GM12878 (cell line): ENCODE data around the gene CEP68. TPM values are rescaled to one million over a fixed set of nuclear protein-coding genes. Genes with fewer than 3 reads are reported as not detected.
A peak's percentile ranks its signal among the peaks of the same experiment; 100 is the strongest.

Source experiments
- ATAC-seq: fragments of 200-7000 bp; cut with Tn5 transposase; 3 replicates; pipeline ENCODE4 v1.9.1; 2020; ENCODE audit warnings: mild to moderate bottlenecking, moderate library complexity
- BruUV-seq: library from RNA; stranded (reverse); fragments of 400-500 nt; replicated peaks from 2 replicates; lab custom pipeline; 2021; lab: Mats Ljungman, UMichigan
- CTCF ChIA-PET: fragments of 300-600 bp; sonication (Branson Sonifier 250); formaldehyde crosslinking; extraction: SDS; loops from one replicate; lab custom pipeline; 2021; ENCODE audit warnings: inconsistent platforms; lab: Yijun Ruan, JAX
- POLR2A ChIA-PET: fragments of 350-600 bp; formaldehyde crosslinking; extraction: SDS; loops from one replicate; lab custom pipeline; 2021; ENCODE audit warnings: inconsistent platforms; lab: Charles Lee
- RAD21 ChIA-PET: fragments of 300-600 bp; sonication (Branson Sonifier 250); formaldehyde crosslinking; loops from one replicate; lab custom pipeline; 2023; ENCODE audit warnings: antibody characterized with exemption; ENCODE audit not compliant: unreplicated experiment; lab: Charles Lee
- SMC1A ChIA-PET: fragments of 300-600 bp; sonication (Branson Sonifier 250); formaldehyde crosslinking; loops from one replicate; lab custom pipeline; 2023; ENCODE audit not compliant: unreplicated experiment, uncharacterized antibody; lab: Charles Lee
- DNase-seq: peaks from one replicate; pipeline ENCODE4 v3.0.0-alpha.2; 2011; ENCODE audit warnings: low read depth, low spot score
- FAIRE-seq: peaks from 3 replicates; lab custom pipeline; 2011; peaks lifted over from hg19 to GRCh38; lab: Jason Lieb, UNC
- H2AFZ ChIP-seq: 2 replicates; pipeline ENCODE4 v1.6.0; 2011; ENCODE audit warnings: low read depth, low read length, control low read depth; ENCODE audit not compliant: control insufficient read depth
- H3K27ac ChIP-seq: 2 replicates; pipeline ENCODE4 v1.5.1; 2011; ENCODE audit warnings: control low read depth; ENCODE audit not compliant: control insufficient read depth, insufficient read depth
- H3K27me3 ChIP-seq, 2 experiments: replicated peaks in 1 of 2; 2 replicates each; pipeline versions ENCODE4 v1.6.0 to v1.6.1; 2011; ENCODE audit warnings: low read length in 1 of 2; ENCODE audit not compliant: control insufficient read depth in 2 of 2, insufficient read depth in 2 of 2
- H3K36me3 ChIP-seq, 2 experiments: 2 replicates each; pipeline ENCODE4 v1.5.1; 2011; ENCODE audit warnings: low read length in 1 of 2; ENCODE audit not compliant: control insufficient read depth in 2 of 2, insufficient read depth in 2 of 2
- H3K4me1 ChIP-seq: 2 replicates; pipeline ENCODE4 v1.6.1; 2011; ENCODE audit warnings: mild to moderate bottlenecking, low read length, moderate library complexity, mixed read lengths; ENCODE audit not compliant: control insufficient read depth, insufficient read depth
- H3K4me2 ChIP-seq: 2 replicates; pipeline ENCODE4 v1.6.0; 2011; ENCODE audit warnings: control low read depth; ENCODE audit not compliant: control insufficient read depth, insufficient read depth
- H3K4me3 ChIP-seq: fragments of 200-600 bp; sonication (generic); 2 replicates; pipeline ENCODE4 v1.5.1; 2016
- H3K79me2 ChIP-seq: 2 replicates; pipeline ENCODE4 v1.6.0; 2011; ENCODE audit warnings: low read length; ENCODE audit not compliant: control insufficient read depth, insufficient read depth
- H3K9ac ChIP-seq: 2 replicates; pipeline ENCODE4 v1.8.0; 2011; ENCODE audit warnings: low read length, control low read depth, mixed read lengths; ENCODE audit not compliant: control insufficient read depth, insufficient read depth
- H3K9me3 ChIP-seq: replicated peaks from 3 replicates; pipeline ENCODE4 v1.5.1; 2011; ENCODE audit warnings: mild to moderate bottlenecking, low read length; ENCODE audit not compliant: control insufficient read depth, insufficient read depth
- H4K20me1 ChIP-seq: 2 replicates; pipeline ENCODE4 v1.6.0; 2011; ENCODE audit not compliant: control insufficient read depth, insufficient read depth
- IKZF2 ChIP-seq, 2 experiments: fragments of 450-650 bp; IDR thresholded peaks; 2 replicates each; pipeline ENCODE4 v1.6.1; 2017; ENCODE audit warnings: mild to moderate bottlenecking in 2 of 2, moderate library complexity in 2 of 2
- POLR2AphosphoS5 ChIP-seq: IDR thresholded peaks from 2 replicates; pipeline ENCODE4 v1.6.1; 2011; ENCODE audit warnings: mild to moderate bottlenecking, low read length, inconsistent platforms
- RAD51 ChIP-seq: fragments of 450-650 bp; IDR thresholded peaks from 2 replicates; pipeline ENCODE4 v1.6.1; 2016; ENCODE audit warnings: moderate library complexity, mild to moderate bottlenecking, inconsistent platforms
- RUNX3 ChIP-seq: IDR thresholded peaks from 2 replicates; pipeline ENCODE4 v1.6.1; 2012; ENCODE audit warnings: low read length, inconsistent platforms
- SMAD1 ChIP-seq: fragments of 450-650 bp; IDR thresholded peaks from 2 replicates; pipeline ENCODE4 v1.6.1; 2018; ENCODE audit warnings: mild to moderate bottlenecking, low read depth; ENCODE audit not compliant: partially characterized antibody
- SREBF2 ChIP-seq: IDR thresholded peaks from 2 replicates; pipeline ENCODE4 v1.6.1; 2012; ENCODE audit warnings: mild to moderate bottlenecking, low read length
- ZNF207 ChIP-seq: fragments of 450-650 bp; IDR thresholded peaks from 2 replicates; pipeline ENCODE4 v1.6.1; 2014; ENCODE audit warnings: antibody characterized with exemption, mild to moderate bottlenecking, borderline replicate concordance
- ZNF24 ChIP-seq: fragments of 450-650 bp; IDR thresholded peaks from 2 replicates; pipeline ENCODE4 v1.6.1; 2017; ENCODE audit warnings: antibody characterized with exemption, mild to moderate bottlenecking
- ZNF592 ChIP-seq: fragments of 450-650 bp; IDR thresholded peaks from 2 replicates; pipeline ENCODE4 v1.6.1; 2017; ENCODE audit warnings: mild to moderate bottlenecking, moderate library complexity
- WGBS: methylation state at CpG from one replicate; pipeline ENCODE4 v1.1.6; 2016; ENCODE audit warnings: low lambda C conversion rate; ENCODE audit not compliant: insufficient replicate concordance, insufficient coverage; ENCODE audit errors: missing lambda C conversion rate; 5-methylcytosine and 5-hydroxymethylcytosine counted together
- in situ Hi-C: fragments of 300-500 bp; cut with MboI; formaldehyde crosslinking; loops from 9 replicates; pipeline ENCODE4 v1.14.3; 2018; ENCODE audit warnings: mixed read lengths
- intact Hi-C: fragments of 100-400 bp; cut with micrococcal nuclease; formaldehyde crosslinking; loops from one replicate; pipeline ENCODE4 v1.14.2; 2022; ENCODE audit not compliant: unreplicated experiment
- polyA plus RNA-seq, 11 experiments: library from polyadenylated mRNA; depleted of rRNA in 4 of 11; unstranded in 6 of 11; stranded (reverse) in 5 of 11; fragments of >200 nt; fragmentation: Nextera tagmentation in 4 of 11; fragmentation: Illumina TruSeq in 1 of 11; extraction: Ambion mirVana in 4 of 11; extraction: Trizol in 1 of 11; gene quantifications; 1 replicate in 1 of 11; 2 replicates in 10 of 11; pipeline versions ENCODE4 v1.2.1 to v1.2.3, GENCODE V29; 2011 to 2016; ENCODE audit warnings: inconsistent platforms in 2 of 11, missing spikeins in 2 of 11, low read depth in 1 of 11
- total RNA-seq, 4 experiments: library from RNA; depleted of rRNA in 3 of 4; stranded (reverse); fragments of >200 nt in 3 of 4; fragmentation: Illumina TruSeq in 1 of 4; extraction: Trizol in 1 of 4; gene quantifications; 2 replicates each; pipeline versions ENCODE4 v1.2.1 to v1.2.3, GENCODE V29; 2013 to 2021

Gene CEP68
- total and polyA plus RNA-seq, 10 of the 15 experiments (the other 5 are each of a cell fraction or from before 2014, with no cell fraction given): 1.1 to 11.1 (median 7.4) TPM

GRCh38 chr2:65025453-65026123 lies 30.6 kb upstream of the CEP68 start:
- Histone ChIP-seq H3K27me3 (no peaks in the 10 kb centered on the region), H2AFZ (no peak overlapping the region), H3K36me3 (peaks cover 3 to 9% of the 10 kb centered on the region in 2 experiments; a peak in 3 of 4 replicates), H3K4me2 (no peak overlapping the region; the same call in 1 of the 2 replicates), H3K4me1 (peaks cover 42% of the 10 kb centered on the region), H3K79me2 (no peaks in the 10 kb centered on the region), H3K9me3 (no peaks in the 10 kb centered on the region), H4K20me1 (no peaks in the 10 kb centered on the region), H3K4me3 (no peak overlapping the region), H3K9ac (no peak overlapping the region), H3K27ac (no peak overlapping the region)
- in situ Hi-C loops (no loop called here), intact Hi-C loops (no loop called here)
- BruUV-seq: no TSS peak
- ChIA-PET CTCF (interaction anchor here (0.7 to 2.2 kb wide), 7 partner anchors 8 to 503 kb away, joined by 3 to 5 read pairs (median 3); no protein-coding TSS in a partner anchor), POLR2A (interaction anchor here (0.7 to 1.2 kb wide), 2 partner anchors 78 to 110 kb away, joined by 3 read pairs; no protein-coding TSS in a partner anchor), SMC1A (interaction anchor here (0.9 to 3.0 kb wide), 11 partner anchors 8 to 111 kb away, joined by 3 to 9 read pairs (median 5); partner anchors contain the start of gene SLC1A4), RAD21 (interaction anchor here (0.7 to 1.7 kb wide), 4 partner anchors 8 to 34 kb away, joined by 3 to 5 read pairs (median 4); no protein-coding TSS in a partner anchor)
- FAIRE-seq: no peak
- TF ChIP-seq POLR2AphosphoS5 (no peak), SREBF2 (no peak), IKZF2 (IDR thresholded peaks at IDR 0.05) (peak in 1 of 2 experiments; percentile 12; a peak in 1 of 4 replicates), RUNX3 (peak; percentile 55), ZNF592 (no peak), RAD51 (no peak), ZNF24 (no peak), SMAD1 (no peak), ZNF207 (no peak)
- no peak for DNase-seq
- 91% methylated on average over 8 of the region's 8 CpGs for WGBS
- peak; percentile 18 for ATAC-seq
